Skeletal muscle tissue (tissue), 4 donors: ENCODE measurements around the gene PRRC2C. TPM values are rescaled to one million over a fixed set of nuclear protein-coding genes. Genes with fewer than 3 reads are reported as not detected.

Experiments
- H3K27ac ChIP-seq: one replicate; pipeline ENCODE4 v1.7.0; 2013; ENCODE audit warnings: mild to moderate bottlenecking, low read depth, low read length, inconsistent platforms
- H3K27me3 ChIP-seq, 3 donors: one replicate each; pipeline ENCODE4 v1.7.0; 2013; ENCODE audit warnings: low read length in 3 of 3; ENCODE audit not compliant: control insufficient read depth in 3 of 3, insufficient read depth in 3 of 3
- H3K36me3 ChIP-seq, 3 donors: one replicate each; pipeline ENCODE4 v1.7.0; 2013; ENCODE audit warnings: low read length in 3 of 3; ENCODE audit not compliant: control insufficient read depth in 3 of 3, insufficient read depth in 3 of 3
- H3K4me1 ChIP-seq, 3 donors: one replicate each; pipeline ENCODE4 v1.7.0; 2013; ENCODE audit warnings: low read length in 3 of 3, mild to moderate bottlenecking in 3 of 3; ENCODE audit not compliant: control insufficient read depth in 3 of 3, insufficient read depth in 3 of 3
- H3K4me3 ChIP-seq, 3 donors: one replicate each; pipeline ENCODE4 v1.7.0; 2013; ENCODE audit warnings: low read length in 3 of 3
- H3K9ac ChIP-seq, 3 donors: one replicate each; pipeline ENCODE4 v1.7.0; 2013; ENCODE audit warnings: low read length in 3 of 3, mild to moderate bottlenecking in 3 of 3, moderate library complexity in 2 of 3, low read depth in 1 of 3
- H3K9me3 ChIP-seq, 3 donors: one replicate each; pipeline ENCODE4 v1.7.0; 2013; ENCODE audit warnings: low read length in 3 of 3; ENCODE audit not compliant: control insufficient read depth in 3 of 3
- total RNA-seq: library from RNA; depleted of rRNA; stranded (reverse); fragments of >200 nt; gene quantifications from one replicate; pipeline ENCODE4 v1.2.3, GENCODE V29; 2014
- donor health status: Osteomylitis.

PRRC2C gene
- total RNA-seq, 1 donor from 2014 or later = 32.4 TPM

- H3K9me3 ChIP-seq = no peaks in the 10 kb centered on the region
- H3K4me1 ChIP-seq = no peaks in the 10 kb centered on the region
- no peak overlapping the region for H3K9ac ChIP-seq
- H3K36me3 ChIP-seq = peaks cover 20 to 55% (median 51%) of the 10 kb centered on the region in 3 donors
- no peak overlapping the region for H3K27ac ChIP-seq
- H3K4me3 ChIP-seq = no peak overlapping the region
- no peaks in the 10 kb centered on the region for H3K27me3 ChIP-seq
Measured at GRCh38 chr1:171576144-171576543, 90.8 kb downstream of the PRRC2C start.

DNA sequence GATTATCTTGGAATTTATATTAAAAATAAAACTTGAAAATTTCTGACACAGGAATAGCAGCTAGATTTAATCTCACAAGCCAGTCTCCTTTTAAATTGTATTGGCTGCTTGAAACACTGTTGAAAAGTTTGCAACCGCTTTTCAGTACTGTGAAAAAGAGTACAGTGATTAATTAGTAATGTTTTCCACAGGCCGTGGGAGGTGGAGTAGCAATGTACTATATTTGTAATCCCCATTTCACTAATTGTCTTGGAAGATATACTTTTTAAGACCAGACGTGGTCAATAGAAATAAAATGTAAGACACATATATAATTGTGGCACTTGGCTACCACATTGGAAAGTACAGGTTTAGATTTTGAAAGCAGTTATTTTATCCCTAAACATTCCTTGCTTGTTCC, 95.9 kb downstream of the PRRC2C start:
- Histone ChIP-seq H3K36me3 (peaks cover 22 to 70% (median 65%) of the 10 kb centered on the region in 3 donors), H3K4me3 (no peak overlapping the region), H3K27me3 (no peaks in the 10 kb centered on the region), H3K9me3 (no peaks in the 10 kb centered on the region), H3K4me1 (no peaks in the 10 kb centered on the region), H3K9ac (no peak overlapping the region), H3K27ac (no peak overlapping the region)

GRCh38 chr1:171581766-171582165, 96.4 kb downstream of the PRRC2C start:
- no peaks in the 10 kb centered on the region for H3K27me3 ChIP-seq
- peaks cover 22 to 66% (median 64%) of the 10 kb centered on the region in 3 donors for H3K36me3 ChIP-seq
- H3K9ac ChIP-seq = no peak overlapping the region
- no peak overlapping the region for H3K27ac ChIP-seq
- no peaks in the 10 kb centered on the region for H3K9me3 ChIP-seq
- H3K4me3 ChIP-seq = no peak overlapping the region
- H3K4me1 ChIP-seq = no peaks in the 10 kb centered on the region

- Histone ChIP-seq H3K4me3 (no peak overlapping the region), H3K9ac (no peak overlapping the region), H3K4me1 (no peaks in the 10 kb centered on the region), H3K27ac (no peak overlapping the region), H3K9me3 (no peaks in the 10 kb centered on the region), H3K27me3 (no peaks in the 10 kb centered on the region), H3K36me3 (peaks cover 22 to 68% (median 66%) of the 10 kb centered on the region in 3 donors)
Measured at GRCh38 chr1:171582589-171582988, 97.3 kb downstream of the PRRC2C start.

DNA sequence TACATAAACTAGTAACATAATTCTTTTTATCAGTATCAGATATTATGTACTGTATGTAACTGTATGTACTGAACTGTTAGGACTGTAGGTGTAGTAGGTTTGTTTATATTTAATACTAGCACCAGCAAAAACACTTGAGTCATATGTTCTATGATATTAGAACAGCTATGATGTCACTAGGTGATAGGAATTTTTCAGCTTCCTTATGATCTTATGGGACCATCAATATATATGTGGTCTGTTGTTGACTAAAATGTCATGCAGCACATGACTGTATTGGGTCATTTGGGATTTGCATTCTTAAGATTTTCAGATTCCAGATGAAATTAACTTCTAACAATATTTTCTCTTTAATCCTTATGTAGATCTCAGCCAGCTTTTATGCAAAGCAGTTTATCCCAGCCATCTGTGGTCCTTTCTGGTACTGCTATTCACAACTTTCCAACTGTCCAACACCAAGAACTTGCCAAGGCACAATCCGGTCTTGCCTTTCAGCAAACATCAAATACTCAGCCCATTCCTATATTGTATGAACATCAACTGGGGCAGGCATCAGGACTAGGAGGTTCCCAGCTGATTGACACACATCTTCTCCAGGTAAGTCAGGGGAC, 98.4 kb downstream of the PRRC2C start:
- H3K4me3 ChIP-seq = no peak overlapping the region
- peaks cover 22 to 69% (median 66%) of the 10 kb centered on the region in 3 donors for H3K36me3 ChIP-seq
- no peaks in the 10 kb centered on the region for H3K9me3 ChIP-seq
- no peaks in the 10 kb centered on the region for H3K4me1 ChIP-seq
- H3K27ac ChIP-seq = no peak overlapping the region
- H3K9ac ChIP-seq = no peak overlapping the region
- no peaks in the 10 kb centered on the region for H3K27me3 ChIP-seq

DNA sequence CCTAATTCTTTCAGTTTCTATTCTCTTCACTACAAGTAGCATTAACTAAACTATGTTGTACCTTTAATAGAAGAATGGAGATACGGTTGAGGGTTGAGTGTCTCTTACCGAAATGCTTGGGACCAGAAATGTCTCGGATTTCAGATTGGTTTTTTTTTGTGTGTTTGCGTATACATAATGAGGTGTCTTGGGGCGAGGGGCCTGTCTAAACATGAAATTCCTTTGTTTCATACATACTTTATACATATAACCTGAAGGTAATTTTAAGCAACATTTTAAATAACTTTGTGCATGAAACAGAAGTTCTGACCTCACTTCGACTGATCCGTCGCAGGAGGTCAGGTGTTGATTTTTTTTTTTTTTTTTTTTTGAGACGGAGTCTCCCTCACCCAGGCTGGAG, 100.4 kb downstream of the PRRC2C start:
- Histone ChIP-seq H3K9ac (no peak overlapping the region), H3K9me3 (no peaks in the 10 kb centered on the region), H3K36me3 (peaks cover 16 to 68% (median 68%) of the 10 kb centered on the region in 3 donors), H3K4me1 (no peaks in the 10 kb centered on the region), H3K27me3 (no peaks in the 10 kb centered on the region), H3K27ac (no peak overlapping the region), H3K4me3 (no peak overlapping the region)

DNA sequence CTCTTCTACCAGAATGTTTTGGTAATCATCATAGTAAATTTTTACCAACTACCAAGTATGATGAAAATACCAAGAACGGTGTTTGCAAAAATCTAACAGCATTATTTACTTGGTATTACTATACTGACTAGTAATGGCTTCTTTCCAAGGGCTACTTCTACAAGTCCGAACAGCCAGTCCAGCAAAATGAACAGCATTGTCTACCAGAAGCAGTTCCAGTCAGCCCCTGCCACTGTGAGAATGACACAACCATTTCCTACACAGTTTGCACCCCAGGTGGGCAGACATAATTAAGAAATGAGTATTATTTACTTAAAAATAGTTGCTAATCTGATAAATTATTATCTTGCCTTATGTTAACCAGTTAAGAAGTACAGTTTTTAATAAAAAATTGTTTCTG, 102.9 kb downstream of the PRRC2C start:
- no peaks in the 10 kb centered on the region for H3K9me3 ChIP-seq
- no peaks in the 10 kb centered on the region for H3K27me3 ChIP-seq
- no peak overlapping the region for H3K27ac ChIP-seq
- H3K36me3 ChIP-seq = peaks cover 21 to 74% (median 66%) of the 10 kb centered on the region in 3 donors
- no peak overlapping the region for H3K9ac ChIP-seq
- no peaks in the 10 kb centered on the region for H3K4me1 ChIP-seq
- no peak overlapping the region for H3K4me3 ChIP-seq

DNA sequence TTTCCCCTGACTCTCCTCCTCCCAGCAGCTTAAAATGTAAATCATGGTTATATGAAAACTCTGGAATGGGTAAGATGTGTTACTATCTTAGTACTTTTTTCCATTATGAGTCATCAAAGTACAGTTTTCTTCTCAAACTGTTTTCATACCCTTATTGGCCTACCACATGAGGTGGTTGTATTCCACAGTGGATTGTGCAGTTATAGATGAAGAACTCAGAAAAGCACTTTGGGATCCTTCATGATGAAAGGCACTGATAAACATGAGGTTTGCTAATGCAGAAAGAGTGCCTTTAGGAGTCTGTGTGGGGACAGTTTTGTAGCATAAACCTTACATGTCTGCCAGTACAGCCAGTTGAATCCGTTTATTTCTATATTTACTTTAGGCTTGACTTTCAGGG, 104.7 kb downstream of the PRRC2C start:
- no peak overlapping the region for H3K27ac ChIP-seq
- no peaks in the 10 kb centered on the region for H3K27me3 ChIP-seq
- no peak overlapping the region for H3K9ac ChIP-seq
- no peaks in the 10 kb centered on the region for H3K9me3 ChIP-seq
- H3K36me3 ChIP-seq = peaks cover 21 to 68% (median 53%) of the 10 kb centered on the region in 3 donors
- H3K4me1 ChIP-seq = no peaks in the 10 kb centered on the region
- no peak overlapping the region for H3K4me3 ChIP-seq

- H3K4me1 ChIP-seq = no peaks in the 10 kb centered on the region
- peak overlapping the region; percentile 22 for H3K27ac ChIP-seq
- H3K9me3 ChIP-seq = no peaks in the 10 kb centered on the region
- no peak overlapping the region for H3K4me3 ChIP-seq
- H3K36me3 ChIP-seq = peaks cover 9 to 34% (median 14%) of the 10 kb centered on the region in 3 donors
- H3K9ac ChIP-seq = no peak overlapping the region
- no peaks in the 10 kb centered on the region for H3K27me3 ChIP-seq
Measured at GRCh38 chr1:171595324-171595723, 110.0 kb downstream of the PRRC2C start.

GRCh38 chr1:171596119-171596518, 110.8 kb downstream of the PRRC2C start:
- Histone ChIP-seq H3K9me3 (no peaks in the 10 kb centered on the region), H3K4me1 (no peaks in the 10 kb centered on the region), H3K36me3 (peaks cover 9 to 26% (median 12%) of the 10 kb centered on the region in 3 donors), H3K4me3 (no peak overlapping the region), H3K27me3 (no peaks in the 10 kb centered on the region), H3K27ac (no peak overlapping the region), H3K9ac (no peak overlapping the region)
